Spleen (tissue), 7 donors: ENCODE data around the gene TRIO.

Experiments
- CTCF ChIP-seq, 11 experiments: fragments of 200-600 bp in 7 of 11; fragments of 450-650 bp in 4 of 11; sonication (generic) in 4 of 11; IDR thresholded peaks in 8 of 11; conservative IDR thresholded peaks in 3 of 11; 1 replicate in 7 of 11; 2 replicates in 4 of 11; pipeline versions ENCODE4 v1.4.0 to v1.8.0; 2016 to 2021; ENCODE audit warnings: antibody characterized with exemption in 11 of 11, inconsistent platforms in 4 of 11, mild to moderate bottlenecking in 1 of 11
- POLR2A ChIP-seq, 3 donors: fragments of 450-650 bp; IDR thresholded peaks; one replicate each; pipeline ENCODE4 v1.5.1; 2017; ENCODE audit warnings: antibody characterized with exemption in 3 of 3, mild to moderate bottlenecking in 1 of 3
- POLR2AphosphoS5 ChIP-seq, 3 donors: sonication (generic); formaldehyde crosslinking; IDR thresholded peaks; one replicate each; pipeline ENCODE4 v1.5.1; 2017; ENCODE audit warnings: antibody characterized with exemption in 3 of 3
- donor health status: DM: no; HTN: no; CAD: no; lungs with moderate emphysema.
- donor health status: DM: no; HTN: no; CAD: no.
- donor health status: DM: no; HTN: no; CAD: no.

DNA sequence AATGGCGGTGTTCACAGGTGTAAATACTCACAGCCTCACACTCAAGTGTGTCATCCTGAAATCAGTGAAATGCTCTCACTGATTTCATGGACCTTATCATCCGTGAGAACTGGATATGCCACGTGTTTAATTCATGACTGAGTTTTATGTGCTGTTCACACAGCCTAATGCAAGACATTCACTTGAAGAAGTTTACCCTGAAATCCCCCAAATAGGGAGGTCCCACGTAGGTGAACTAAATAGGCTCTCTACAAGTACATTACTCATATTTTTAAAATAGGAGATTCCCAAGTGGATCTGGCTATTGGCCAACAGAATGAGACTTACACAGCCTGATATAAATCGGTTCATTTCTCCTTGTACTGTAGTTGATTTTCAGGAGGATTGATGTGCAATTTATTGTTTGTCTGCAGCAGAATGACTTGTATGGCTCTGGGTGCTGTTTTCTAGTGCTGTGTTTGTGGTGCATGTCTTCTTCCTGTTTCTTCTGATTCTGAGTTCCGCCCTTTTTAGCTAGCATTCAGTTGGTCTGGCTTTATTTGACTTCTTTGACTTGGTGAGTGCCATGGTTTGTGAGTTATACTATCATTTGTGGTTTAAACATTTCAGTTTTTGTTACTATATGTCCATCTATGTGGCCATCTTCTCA, 25.1 kb downstream of the TRIO start:
- TF ChIP-seq POLR2A (IDR thresholded peaks at IDR 0.05) (no peak), CTCF (IDR thresholded peaks at IDR 0.05 in 8 of 11, conservative IDR thresholded peaks at IDR 0.05 in 3 of 11) (no peak), POLR2AphosphoS5 (IDR thresholded peaks at IDR 0.05) (no peak)
